Ureter (tissue), 1 donor: Measurements from ENCODE around the gene JPH3. TPM values are rescaled to one million over a fixed set of nuclear protein-coding genes. Genes with fewer than 3 reads are reported as not detected.

Source experiments
- DNase-seq: peaks from one replicate; pipeline ENCODE4 v3.0.0-alpha.2; 2020; ENCODE audit warnings: low spot score
- total RNA-seq: library from RNA; stranded (reverse); gene quantifications from one replicate; pipeline ENCODE4 v1.2.4, GENCODE V29; 2023
- donor health status: DM: yes; HTN: yes; CAD: no.

The JPH3 gene
- total RNA-seq, 1 donor from 2014 or later = 0.91 TPM

- DNase-seq = no peak
Measured at GRCh38 chr16:87653234-87653633, 50.9 kb downstream of the JPH3 start.

GRCh38 chr16:87654826-87655225, 52.5 kb downstream of the JPH3 start:
- DNase-seq = no peak

GRCh38 chr16:87656328-87656727, 54.0 kb downstream of the JPH3 start:
- DNase-seq = no peak

- no peak for DNase-seq
Measured at GRCh38 chr16:87657621-87658192, 55.4 kb downstream of the JPH3 start.

GRCh38 chr16:87658564-87659225, 56.4 kb downstream of the JPH3 start:
- DNase-seq = no peak

GRCh38 chr16:87661561-87661960, 59.3 kb downstream of the JPH3 start:
- DNase-seq = no peak

GRCh38 chr16:87662254-87663204, 60.2 kb downstream of the JPH3 start:
- DNase-seq = no peak

GRCh38 chr16:87664792-87665191, 62.5 kb downstream of the JPH3 start:
- DNase-seq = no peak

GRCh38 chr16:87665193-87665592, 62.9 kb downstream of the JPH3 start:
- DNase-seq = no peak

GRCh38 chr16:87666919-87667318, 64.6 kb downstream of the JPH3 start:
- no peak for DNase-seq

GRCh38 chr16:87667443-87667842, 65.1 kb downstream of the JPH3 start:
- no peak for DNase-seq

GRCh38 chr16:87667946-87668345, 65.6 kb downstream of the JPH3 start:
- no peak for DNase-seq

- no peak for DNase-seq
Measured at GRCh38 chr16:87669672-87670071, 67.4 kb downstream of the JPH3 start.

GRCh38 chr16:87671221-87671620, 68.9 kb downstream of the JPH3 start:
- DNase-seq = no peak

- DNase-seq = no peak
Measured at GRCh38 chr16:87671715-87672270, 69.5 kb downstream of the JPH3 start.

GRCh38 chr16:87674419-87674818, 72.1 kb downstream of the JPH3 start:
- no peak for DNase-seq

GRCh38 chr16:87675111-87675719, 72.9 kb downstream of the JPH3 start:
- DNase-seq = no peak

GRCh38 chr16:87677830-87678229, 75.5 kb downstream of the JPH3 start:
- DNase-seq = no peak

- no peak for DNase-seq
Measured at GRCh38 chr16:87678618-87679017, 76.3 kb downstream of the JPH3 start.

- no peak for DNase-seq
Measured at GRCh38 chr16:87679593-87680271, 77.4 kb downstream of the JPH3 start.

GRCh38 chr16:87680272-87680644, 78.0 kb downstream of the JPH3 start:
- DNase-seq = no peak
